GM12891 (cell line): Measurements from ENCODE around the gene UTY.

Experiments
- PAX5 ChIP-seq: IDR thresholded peaks from 2 replicates; pipeline ENCODE4 v1.6.1; 2011; ENCODE audit warnings: low read length, moderate library complexity, mild to moderate bottlenecking; ENCODE audit not compliant: insufficient read depth, severe bottlenecking
- POLR2A ChIP-seq: IDR thresholded peaks from 2 replicates; pipeline ENCODE4 v1.6.1; 2011; ENCODE audit warnings: low read depth, low read length, control low read depth
- POLR2AphosphoS5 ChIP-seq: IDR thresholded peaks from 2 replicates; pipeline ENCODE4 v1.6.1; 2011; ENCODE audit warnings: low read depth, low read length, control low read depth
- SPI1 ChIP-seq: IDR thresholded peaks from 2 replicates; pipeline ENCODE4 v1.6.1; 2011; ENCODE audit warnings: low read depth, low read length, control low read depth
- TAF1 ChIP-seq: IDR thresholded peaks from 2 replicates; pipeline ENCODE4 v1.6.1; 2011; ENCODE audit warnings: low read depth, low read length, control low read depth

DNA sequence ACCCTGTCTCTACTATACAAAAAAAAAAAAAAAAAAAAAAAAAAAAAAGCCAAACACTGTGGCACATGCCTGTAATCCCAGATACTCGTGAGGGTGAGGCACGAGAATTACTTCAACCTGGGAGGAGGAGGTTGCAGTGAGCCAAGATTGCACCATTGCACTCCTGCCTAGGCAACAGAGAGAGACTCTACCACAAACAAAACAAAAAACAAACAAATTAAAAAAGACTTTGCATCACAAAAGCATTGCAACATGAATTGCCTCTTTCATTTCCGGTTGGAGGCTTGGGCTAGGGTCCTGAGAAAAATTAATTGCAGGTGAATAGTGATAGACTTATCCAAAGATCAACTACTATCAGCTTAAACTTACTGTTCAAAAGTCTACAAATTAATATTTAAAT, 180.4 kb downstream of the UTY start:
- TF ChIP-seq TAF1 (no peak), POLR2A (no peak), POLR2AphosphoS5 (no peak), SPI1 (no peak), PAX5 (no peak)
